Neutrophil (primary cell): ENCODE data around the gene IFNL1.
A peak's percentile ranks its signal among the peaks of the same experiment; 100 is the strongest.
"Not testable (repeated sequence)": the region's sequence is repeated elsewhere in the genome, so short reads cannot be mapped to it uniquely, and the experiment has no call there.

ENCODE experiments used
- H3K27ac ChIP-seq: fragments of 200-600 bp; sonication (generic); 2 replicates; pipeline ENCODE4 v1.5.1; 2016; ENCODE audit warnings: mild to moderate bottlenecking, moderate library complexity
- H3K27me3 ChIP-seq: fragments of 200-600 bp; sonication (generic); 2 replicates; pipeline ENCODE4 v1.6.0; 2016; ENCODE audit warnings: mild to moderate bottlenecking
- H3K36me3 ChIP-seq: fragments of 200-600 bp; sonication (generic); 2 replicates; pipeline ENCODE4 v1.5.1; 2017
- H3K4me1 ChIP-seq, 2 experiments: fragments of 200-600 bp in 1 of 2; sonication (generic) in 1 of 2; 1 replicate in 1 of 2; 2 replicates in 1 of 2; pipeline versions ENCODE4 v1.5.1 to v1.6.1; 2013 to 2016; ENCODE audit warnings: low read depth in 1 of 2, low read length in 1 of 2, mild to moderate bottlenecking in 1 of 2, moderate library complexity in 1 of 2; ENCODE audit not compliant: control insufficient read depth in 1 of 2, insufficient read depth in 1 of 2
- H3K4me3 ChIP-seq, 2 experiments: fragments of 200-600 bp in 1 of 2; sonication (generic) in 1 of 2; 1 replicate in 1 of 2; 2 replicates in 1 of 2; pipeline ENCODE4 v1.5.1; 2013 to 2016; ENCODE audit warnings: low read depth in 1 of 2, low read length in 1 of 2, mild to moderate bottlenecking in 1 of 2, moderate library complexity in 1 of 2
- H3K9me3 ChIP-seq: fragments of 200-600 bp; sonication (generic); 2 replicates; pipeline ENCODE4 v1.5.1; 2016
- CTCF ChIP-seq: fragments of 200-600 bp; sonication (generic); IDR thresholded peaks from 2 replicates; pipeline ENCODE4 v1.5.1; 2016; ENCODE audit warnings: antibody characterized with exemption

The IFNL1 gene

DNA sequence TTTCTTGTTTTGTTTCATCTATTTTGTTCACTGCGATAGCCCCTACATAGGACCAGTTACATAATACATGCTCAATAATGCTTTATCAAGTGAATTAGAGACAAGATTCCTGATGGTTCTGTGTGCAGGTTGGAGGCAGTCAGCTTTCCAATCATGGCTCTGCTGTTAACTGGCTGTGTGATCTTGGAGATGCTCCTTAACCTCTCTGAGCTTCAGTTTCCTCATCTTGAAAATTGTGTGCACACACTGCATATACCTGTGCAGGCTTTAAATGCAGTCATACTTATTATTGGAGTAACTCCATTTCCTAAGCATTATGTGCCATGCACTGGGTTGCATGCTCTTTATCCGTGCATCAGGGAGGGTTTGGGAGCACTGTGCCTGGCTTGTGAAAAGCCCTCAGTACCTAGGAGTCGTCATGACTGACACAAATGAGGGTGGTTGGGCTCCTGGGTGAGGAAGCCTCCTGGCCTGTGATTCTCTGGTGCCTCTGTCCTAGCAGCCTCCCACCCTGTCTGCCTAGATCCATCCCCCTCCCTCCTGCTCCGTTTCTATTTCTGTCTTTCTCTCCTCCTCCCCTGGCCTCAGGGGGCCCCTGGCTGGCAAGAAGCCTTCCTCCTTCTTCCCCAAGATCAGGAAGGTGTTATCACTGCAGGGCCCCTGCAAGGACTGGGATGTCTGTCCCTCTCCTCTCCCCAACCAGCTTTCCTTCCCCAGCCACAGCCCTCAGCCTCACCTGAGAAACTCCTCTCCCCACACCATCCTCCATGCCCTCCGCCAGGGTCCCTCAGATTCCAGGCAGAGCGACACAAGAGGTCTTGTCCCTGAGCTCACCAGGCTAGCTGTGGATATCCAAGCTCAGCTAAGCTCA lies 8.7 kb downstream of the IFNL1 start:
- H3K4me3 ChIP-seq = no peak overlapping the region
- TF ChIP-seq CTCF = no peak
- H3K4me1 ChIP-seq = peaks cover 0 to 5% of the 10 kb centered on the region in 2 experiments
- H3K36me3 ChIP-seq = peaks cover 34% of the 10 kb centered on the region
- no peak overlapping the region for H3K27ac ChIP-seq
- H3K9me3 ChIP-seq = no peaks in the 10 kb centered on the region
- H3K27me3 ChIP-seq = no peaks in the 10 kb centered on the region

DNA sequence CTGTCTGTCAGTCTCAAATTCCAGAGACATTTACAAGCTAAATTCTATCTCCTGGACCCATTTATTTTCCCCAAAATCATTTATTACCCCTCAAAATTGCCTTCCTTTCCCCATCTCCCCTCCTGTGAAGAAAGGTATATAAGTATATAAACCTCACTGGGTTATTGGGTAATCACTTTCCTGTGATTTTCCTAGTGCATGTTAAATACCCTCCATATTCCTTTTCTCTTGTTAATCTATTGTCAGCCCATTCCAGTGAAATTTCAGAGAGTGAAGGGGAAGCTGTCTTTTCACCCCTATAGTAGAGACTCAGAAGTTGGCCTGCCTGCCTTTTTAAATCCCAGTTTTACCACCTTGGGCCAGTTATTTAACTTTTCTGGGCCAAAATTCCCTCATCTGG lies 9.9 kb downstream of the IFNL1 start:
- H3K9me3 ChIP-seq = no peaks in the 10 kb centered on the region
- no peaks in the 10 kb centered on the region for H3K27me3 ChIP-seq
- H3K27ac ChIP-seq = no peak overlapping the region
- H3K36me3 ChIP-seq = peaks cover 45% of the 10 kb centered on the region
- no peak overlapping the region for H3K4me3 ChIP-seq
- peaks cover 8% of the 10 kb centered on the region in 2 experiments for H3K4me1 ChIP-seq
- TF ChIP-seq CTCF = no peak

GRCh38 chr19:39307046-39307821 lies 11.0 kb downstream of the IFNL1 start:
- no peak overlapping the region for H3K4me3 ChIP-seq
- no peak overlapping the region for H3K27ac ChIP-seq
- no peaks in the 10 kb centered on the region for H3K27me3 ChIP-seq
- H3K9me3 ChIP-seq = no peaks in the 10 kb centered on the region
- no peak for TF ChIP-seq CTCF
- peaks cover 57% of the 10 kb centered on the region for H3K36me3 ChIP-seq
- peaks cover 10% of the 10 kb centered on the region in 2 experiments for H3K4me1 ChIP-seq

- Histone ChIP-seq H3K4me1 (peaks cover 10% of the 10 kb centered on the region in 2 experiments), H3K27ac (no peak overlapping the region), H3K27me3 (no peaks in the 10 kb centered on the region), H3K4me3 (no peak overlapping the region), H3K36me3 (peaks cover 64% of the 10 kb centered on the region), H3K9me3 (no peaks in the 10 kb centered on the region)
- TF ChIP-seq CTCF = no peak
These were observed 11.8 kb downstream of the IFNL1 start for GRCh38 chr19:39307822-39308530.

- TF ChIP-seq CTCF = no peak
- no peaks in the 10 kb centered on the region for H3K27me3 ChIP-seq
These were observed 12.5 kb downstream of the IFNL1 start for GRCh38 chr19:39308531-39309304.

DNA sequence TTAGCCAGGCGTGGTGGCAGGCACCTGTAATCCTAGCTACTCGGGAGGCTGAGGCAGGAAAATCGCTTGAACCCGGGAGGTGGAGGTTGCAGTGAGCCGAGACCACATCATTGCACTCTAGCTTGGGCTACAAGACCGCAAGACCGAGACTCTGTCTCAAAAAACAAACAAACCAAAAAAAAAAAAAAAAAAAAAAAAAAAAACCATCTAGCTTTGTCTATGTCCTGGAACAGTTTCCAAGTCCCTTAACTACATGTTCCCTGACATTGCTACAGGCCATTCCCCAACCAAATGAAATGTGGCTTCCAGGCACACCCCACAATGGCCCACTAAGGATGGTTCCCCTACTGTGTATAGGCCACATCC lies 13.1 kb downstream of the IFNL1 start:
- H3K4me3 ChIP-seq, H3K27me3 ChIP-seq, H3K9me3 ChIP-seq: not testable (repeated sequence)

More at GRCh38 chr19:39308531-39309304, 12.5 kb downstream of the IFNL1 start:
- peak overlapping the region; percentile 36 for H3K27ac ChIP-seq
- no peaks in the 10 kb centered on the region for H3K9me3 ChIP-seq
- H3K4me1 ChIP-seq = peaks cover 10% of the 10 kb centered on the region in 2 experiments
- peaks cover 72% of the 10 kb centered on the region for H3K36me3 ChIP-seq
- no peak overlapping the region for H3K4me3 ChIP-seq

More for the DNA sequence above, 13.1 kb downstream of the IFNL1 start:
- H3K27ac ChIP-seq = peak overlapping the region; percentile 36
- H3K4me1 ChIP-seq = peaks cover 10% of the 10 kb centered on the region in 2 experiments
- peaks cover 78% of the 10 kb centered on the region for H3K36me3 ChIP-seq
